Measurements from ENCODE around the gene ZNF385B.

DNA sequence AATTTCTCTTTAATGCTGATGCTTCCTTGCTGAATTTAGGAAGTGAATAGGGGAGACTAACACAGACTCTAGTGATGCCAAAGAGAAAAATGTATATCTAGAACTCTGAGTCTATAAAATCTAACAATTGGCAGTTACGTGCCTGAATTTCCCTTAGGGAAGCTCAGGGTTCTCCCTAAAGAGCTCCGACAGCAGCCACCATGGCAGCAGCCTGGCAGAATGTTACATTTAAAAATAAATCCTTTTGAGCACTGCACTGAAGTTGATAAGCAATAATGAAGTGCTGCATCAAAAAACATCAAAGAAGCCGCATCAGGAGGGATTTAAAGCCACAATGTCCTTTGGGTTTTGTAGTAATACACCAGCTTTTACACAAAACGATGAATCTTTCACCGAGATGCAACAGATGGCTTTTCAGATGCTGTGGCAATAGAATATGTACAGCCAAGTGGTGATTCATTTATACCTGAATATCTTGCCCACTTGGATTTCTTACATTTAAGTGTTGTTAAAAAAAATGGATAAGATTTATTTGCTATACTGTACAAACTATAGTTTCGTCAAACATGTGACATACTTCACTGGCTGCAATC is 305.6 kb downstream of the ZNF385B start:
- TF ChIP-seq, protein P1, sequence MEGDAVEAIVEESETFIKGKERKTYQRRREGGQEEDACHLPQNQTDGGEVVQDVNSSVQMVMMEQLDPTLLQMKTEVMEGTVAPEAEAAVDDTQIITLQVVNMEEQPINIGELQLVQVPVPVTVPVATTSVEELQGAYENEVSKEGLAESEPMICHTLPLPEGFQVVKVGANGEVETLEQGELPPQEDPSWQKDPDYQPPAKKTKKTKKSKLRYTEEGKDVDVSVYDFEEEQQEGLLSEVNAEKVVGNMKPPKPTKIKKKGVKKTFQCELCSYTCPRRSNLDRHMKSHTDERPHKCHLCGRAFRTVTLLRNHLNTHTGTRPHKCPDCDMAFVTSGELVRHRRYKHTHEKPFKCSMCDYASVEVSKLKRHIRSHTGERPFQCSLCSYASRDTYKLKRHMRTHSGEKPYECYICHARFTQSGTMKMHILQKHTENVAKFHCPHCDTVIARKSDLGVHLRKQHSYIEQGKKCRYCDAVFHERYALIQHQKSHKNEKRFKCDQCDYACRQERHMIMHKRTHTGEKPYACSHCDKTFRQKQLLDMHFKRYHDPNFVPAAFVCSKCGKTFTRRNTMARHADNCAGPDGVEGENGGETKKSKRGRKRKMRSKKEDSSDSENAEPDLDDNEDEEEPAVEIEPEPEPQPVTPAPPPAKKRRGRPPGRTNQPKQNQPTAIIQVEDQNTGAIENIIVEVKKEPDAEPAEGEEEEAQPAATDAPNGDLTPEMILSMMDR (IDR thresholded peaks at IDR 0.05), result no peak
- no peak for TF ChIP-seq POLR2AphosphoS5 (IDR thresholded peaks at IDR 0.05)
- no peak for TF ChIP-seq POLR2A (IDR thresholded peaks at IDR 0.05)
